ENCODE results near the gene SLC22A7.
"Not testable (repeated sequence)": the region's sequence is repeated elsewhere in the genome, so short reads cannot be mapped to it uniquely, and the experiment has no call there.

SLC22A7 gene

DNA sequence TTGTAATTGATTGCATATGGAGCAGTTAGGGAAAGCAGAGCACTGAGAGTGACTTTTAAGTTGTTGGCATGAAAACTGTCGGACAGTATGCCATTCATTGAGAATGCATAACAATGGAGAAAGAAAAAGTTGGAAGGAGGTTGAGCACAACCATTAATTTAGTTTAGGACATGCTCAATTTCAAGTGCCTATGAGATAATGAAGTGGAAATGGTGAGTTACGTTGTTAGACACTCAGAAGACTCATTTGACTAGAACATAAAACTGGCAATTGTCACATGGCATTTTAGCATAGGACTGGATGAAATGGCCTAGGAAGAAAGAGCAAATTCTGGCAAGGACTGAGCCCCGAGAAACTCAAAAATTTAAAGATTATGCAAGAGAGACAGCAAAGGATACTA is 49.4 kb downstream of the SLC22A7 start:
- POLR2A ChIA-PET, result no interaction called here
- no peak for TF ChIP-seq HDGF (IDR thresholded peaks at IDR 0.05; ENCODE audit: borderline replicate concordance)
- TF ChIP-seq CTBP1 (IDR thresholded peaks at IDR 0.05; ENCODE audit: borderline replicate concordance), result no peak
- TF ChIP-seq TARDBP (IDR thresholded peaks at IDR 0.05), result no peak
- TF ChIP-seq PKNOX1 (IDR thresholded peaks at IDR 0.05), result no peak
- TF ChIP-seq FOXM1 (IDR thresholded peaks at IDR 0.05; ENCODE audit: borderline replicate concordance), result no peak
- no peak for TF ChIP-seq ZNF384 (IDR thresholded peaks at IDR 0.05)
- no peak for TF ChIP-seq FOXK2 (IDR thresholded peaks at IDR 0.05)
- TF ChIP-seq BHLHE40 (IDR thresholded peaks at IDR 0.05; ENCODE audit: borderline replicate concordance), result no peak
- no peak for TF ChIP-seq ARNT (IDR thresholded peaks at IDR 0.05)
- TF ChIP-seq L3MBTL2 (conservative IDR thresholded peaks at IDR 0.05), result no peak
- TF ChIP-seq FOXA1 (IDR thresholded peaks at IDR 0.05), result no peak
- no peak for TF ChIP-seq ELF4 (IDR thresholded peaks at IDR 0.05)
- TF ChIP-seq LEF1 (IDR thresholded peaks at IDR 0.05; ENCODE audit: borderline replicate concordance), result no peak
- no peak for TF ChIP-seq SP1 (IDR thresholded peaks at IDR 0.05)
- TF ChIP-seq SUZ12 (IDR thresholded peaks at IDR 0.05), result no peak
- CTCF ChIA-PET, result no interaction called here
- DNase-seq (ENCODE audit: extremely low spot score), result no peak

DNA sequence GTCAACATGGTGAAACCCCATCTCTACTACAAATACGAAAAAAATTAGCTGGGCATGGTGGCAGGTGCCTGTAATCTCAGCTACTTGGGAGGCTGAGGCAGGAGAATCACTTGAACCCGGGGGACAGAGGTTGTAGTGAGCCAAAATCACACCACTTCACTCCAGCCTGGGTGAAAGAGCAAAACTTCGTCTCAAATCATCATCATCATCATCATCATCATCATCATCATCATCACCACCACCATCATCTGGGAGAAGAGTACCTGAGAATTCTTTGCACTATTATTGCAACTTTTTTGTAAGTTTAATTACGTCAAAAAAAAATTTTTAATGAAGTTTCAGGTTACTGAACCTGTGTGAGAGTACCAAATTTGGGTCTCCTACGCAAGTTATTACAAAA is 53.9 kb downstream of the SLC22A7 start:
- POLR2A ChIA-PET; DNase-seq (ENCODE audit: extremely low spot score); CTCF ChIA-PET: not testable (repeated sequence)
